KMS-11 (cell line): Measurements from ENCODE around the gene CYSTM1.

Source experiments
- H2AFZ ChIP-seq: fragments of 200-600 bp; sonication (generic); 2 replicates; pipeline ENCODE4 v1.6.1; 2016; ENCODE audit warnings: antibody characterized with exemption, mixed run types, low read depth
- H3K27ac ChIP-seq: fragments of 200-600 bp; sonication (generic); 2 replicates; pipeline ENCODE4 v1.6.1; 2016; ENCODE audit warnings: mild to moderate bottlenecking, mixed run types
- H3K27me3 ChIP-seq: fragments of 200-600 bp; sonication (generic); 2 replicates; pipeline ENCODE4 v1.6.1; 2017; ENCODE audit warnings: mild to moderate bottlenecking, low read depth, mixed run types, moderate library complexity; ENCODE audit not compliant: insufficient read depth
- H3K36me3 ChIP-seq: fragments of 200-600 bp; sonication (generic); 2 replicates; pipeline ENCODE4 v1.6.1; 2017; ENCODE audit warnings: mild to moderate bottlenecking, mixed run types; ENCODE audit not compliant: insufficient read depth
- H3K4me1 ChIP-seq: fragments of 200-600 bp; sonication (generic); 2 replicates; pipeline ENCODE4 v1.6.1; 2016; ENCODE audit warnings: mild to moderate bottlenecking, low read depth, mixed run types; ENCODE audit not compliant: poor library complexity, severe bottlenecking
- H3K4me2 ChIP-seq: fragments of 200-600 bp; sonication (generic); 2 replicates; pipeline ENCODE4 v1.7.0; 2016; ENCODE audit warnings: mild to moderate bottlenecking, mixed run types
- H3K4me3 ChIP-seq: fragments of 200-600 bp; sonication (generic); IDR thresholded peaks from 2 replicates; pipeline ENCODE4 v1.6.1; 2017; ENCODE audit warnings: low read depth, low read length, mixed read lengths; ENCODE audit not compliant: insufficient read depth
- H3K79me2 ChIP-seq: fragments of 200-600 bp; sonication (generic); 2 replicates; pipeline ENCODE4 v1.6.1; 2016; ENCODE audit warnings: low read depth, mixed run types; ENCODE audit not compliant: insufficient read depth
- H3K9ac ChIP-seq: fragments of 200-600 bp; sonication (generic); 2 replicates; pipeline ENCODE4 v1.6.1; 2016; ENCODE audit warnings: mild to moderate bottlenecking, mixed run types
- H4K20me1 ChIP-seq: fragments of 200-600 bp; sonication (generic); 2 replicates; pipeline ENCODE4 v1.6.1; 2016; ENCODE audit warnings: mild to moderate bottlenecking, mixed run types; ENCODE audit not compliant: insufficient read depth
- CTCF ChIP-seq: fragments of 200-600 bp; sonication (generic); conservative IDR thresholded peaks from 2 replicates; pipeline ENCODE4 v1.6.1; 2017; ENCODE audit warnings: low read depth, mild to moderate bottlenecking, antibody characterized with exemption, low read length, moderate library complexity, mixed read lengths

The CYSTM1 gene

GRCh38 chr5:140135127-140135526 lies 39.9 kb upstream of the CYSTM1 start:
- no peaks in the 10 kb centered on the region for H3K36me3 ChIP-seq
- H4K20me1 ChIP-seq, result no peaks in the 10 kb centered on the region
- H3K4me3 ChIP-seq, result no peak overlapping the region
- no peak overlapping the region for H3K4me2 ChIP-seq
- H3K27me3 ChIP-seq, result no peaks in the 10 kb centered on the region
- no peak overlapping the region for H3K9ac ChIP-seq
- H2AFZ ChIP-seq, result no peak overlapping the region
- H3K79me2 ChIP-seq, result no peaks in the 10 kb centered on the region
- H3K4me1 ChIP-seq, result peaks cover 10% of the 10 kb centered on the region
- no peak overlapping the region for H3K27ac ChIP-seq
- no peak for TF ChIP-seq CTCF

GRCh38 chr5:140136624-140137023 lies 38.4 kb upstream of the CYSTM1 start:
- peaks cover 7% of the 10 kb centered on the region for H3K4me1 ChIP-seq
- no peaks in the 10 kb centered on the region for H3K27me3 ChIP-seq
- H3K4me2 ChIP-seq, result no peak overlapping the region
- no peak for TF ChIP-seq CTCF
- H3K9ac ChIP-seq, result no peak overlapping the region
- H3K79me2 ChIP-seq, result no peaks in the 10 kb centered on the region
- H3K36me3 ChIP-seq, result no peaks in the 10 kb centered on the region
- no peak overlapping the region for H3K4me3 ChIP-seq
- H4K20me1 ChIP-seq, result no peaks in the 10 kb centered on the region
- no peak overlapping the region for H3K27ac ChIP-seq
- H2AFZ ChIP-seq, result no peak overlapping the region

GRCh38 chr5:140140435-140140834 lies 34.6 kb upstream of the CYSTM1 start:
- H3K4me1 ChIP-seq, result no peaks in the 10 kb centered on the region
- no peaks in the 10 kb centered on the region for H4K20me1 ChIP-seq
- H3K79me2 ChIP-seq, result no peaks in the 10 kb centered on the region

GRCh38 chr5:140141241-140141640 lies 33.7 kb upstream of the CYSTM1 start:
- Histone ChIP-seq H2AFZ (no peak overlapping the region), H3K27me3 (no peaks in the 10 kb centered on the region), H3K4me2 (no peak overlapping the region), H3K79me2 (no peaks in the 10 kb centered on the region), H3K9ac (no peak overlapping the region), H3K4me3 (no peak overlapping the region), H3K36me3 (no peaks in the 10 kb centered on the region), H4K20me1 (no peaks in the 10 kb centered on the region), H3K27ac (no peak overlapping the region), H3K4me1 (no peaks in the 10 kb centered on the region)
- no peak for TF ChIP-seq CTCF

More at GRCh38 chr5:140140435-140140834, 34.6 kb upstream of the CYSTM1 start:
- no peak for TF ChIP-seq CTCF
- Histone ChIP-seq H3K27me3 (no peaks in the 10 kb centered on the region), H3K27ac (no peak overlapping the region), H3K9ac (no peak overlapping the region), H3K4me3 (no peak overlapping the region), H2AFZ (no peak overlapping the region), H3K4me2 (no peak overlapping the region), H3K36me3 (no peaks in the 10 kb centered on the region)
